Keratinocyte (primary cell): ENCODE data around the gene USP34.

ENCODE experiments used
- EZH2 ChIP-seq: IDR thresholded peaks from one replicate; pipeline ENCODE4 v1.6.1; 2012; ENCODE audit warnings: inconsistent platforms, mild to moderate bottlenecking, low read length, moderate library complexity
- TF ChIP-seq, protein P1 (sequence below), 3 experiments: IDR thresholded peaks in 1 of 3; conservative IDR thresholded peaks in 1 of 3; optimal IDR thresholded peaks in 1 of 3; 2 replicates in 2 of 3; 3 replicates in 1 of 3; pipeline versions ENCODE3 to v1.5.1; 2011; ENCODE audit warnings: low read length in 3 of 3, mild to moderate bottlenecking in 3 of 3, moderate library complexity in 2 of 3, control low read depth in 1 of 3, inconsistent platforms in 1 of 3; ENCODE audit not compliant: insufficient read depth in 2 of 3; ENCODE audit errors: extremely low read depth in 1 of 3

- TF ChIP-seq EZH2 = no peak
- TF ChIP-seq, protein P1, sequence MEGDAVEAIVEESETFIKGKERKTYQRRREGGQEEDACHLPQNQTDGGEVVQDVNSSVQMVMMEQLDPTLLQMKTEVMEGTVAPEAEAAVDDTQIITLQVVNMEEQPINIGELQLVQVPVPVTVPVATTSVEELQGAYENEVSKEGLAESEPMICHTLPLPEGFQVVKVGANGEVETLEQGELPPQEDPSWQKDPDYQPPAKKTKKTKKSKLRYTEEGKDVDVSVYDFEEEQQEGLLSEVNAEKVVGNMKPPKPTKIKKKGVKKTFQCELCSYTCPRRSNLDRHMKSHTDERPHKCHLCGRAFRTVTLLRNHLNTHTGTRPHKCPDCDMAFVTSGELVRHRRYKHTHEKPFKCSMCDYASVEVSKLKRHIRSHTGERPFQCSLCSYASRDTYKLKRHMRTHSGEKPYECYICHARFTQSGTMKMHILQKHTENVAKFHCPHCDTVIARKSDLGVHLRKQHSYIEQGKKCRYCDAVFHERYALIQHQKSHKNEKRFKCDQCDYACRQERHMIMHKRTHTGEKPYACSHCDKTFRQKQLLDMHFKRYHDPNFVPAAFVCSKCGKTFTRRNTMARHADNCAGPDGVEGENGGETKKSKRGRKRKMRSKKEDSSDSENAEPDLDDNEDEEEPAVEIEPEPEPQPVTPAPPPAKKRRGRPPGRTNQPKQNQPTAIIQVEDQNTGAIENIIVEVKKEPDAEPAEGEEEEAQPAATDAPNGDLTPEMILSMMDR (optimal IDR thresholded peaks at IDR 0.05 in 1 of 3, IDR thresholded peaks at IDR 0.05 in 1 of 3, conservative IDR thresholded peaks at IDR 0.05 in 1 of 3; ENCODE audit: extremely low read depth in 1 of 3, insufficient read depth in 2 of 3, low read length in 3 of 3) = no peak
Observed at GRCh38 chr2:61504949-61505348, 34.1 kb upstream of the USP34 start.
